D341Med (cell line): ENCODE data around the gene CSNK1G2.

Source experiments
- DNase-seq: peaks from one replicate; pipeline ENCODE4 v3.0.0; 2012; ENCODE audit warnings: low spot score

Gene CSNK1G2

GRCh38 chr19:1918975-1919374, 22.0 kb upstream of the CSNK1G2 start:
- no peak for DNase-seq

GRCh38 chr19:1920644-1921043, 20.3 kb upstream of the CSNK1G2 start:
- DNase-seq, result no peak

DNA sequence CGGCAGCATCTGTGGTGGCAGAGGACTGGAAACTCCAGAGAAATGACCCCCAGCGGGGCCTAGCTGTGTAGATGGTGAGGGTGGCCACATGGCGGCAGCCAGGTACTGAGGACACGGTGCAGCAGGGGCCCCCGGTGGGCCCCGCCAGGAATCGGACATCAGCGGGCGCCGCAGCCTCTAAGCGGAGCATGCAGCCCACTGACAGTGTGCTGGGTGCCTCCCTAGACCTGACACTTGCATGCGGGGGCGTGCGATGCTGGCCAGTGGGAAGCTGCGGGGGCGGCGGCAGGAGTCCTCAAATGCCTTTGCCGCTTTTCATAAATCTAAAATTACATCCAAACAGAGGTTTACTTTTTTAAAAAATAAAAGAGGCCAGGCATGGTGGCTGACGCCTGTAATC, 19.6 kb upstream of the CSNK1G2 start:
- DNase-seq, result no peak

GRCh38 chr19:1921825-1922224, 19.1 kb upstream of the CSNK1G2 start:
- DNase-seq, result no peak

DNA sequence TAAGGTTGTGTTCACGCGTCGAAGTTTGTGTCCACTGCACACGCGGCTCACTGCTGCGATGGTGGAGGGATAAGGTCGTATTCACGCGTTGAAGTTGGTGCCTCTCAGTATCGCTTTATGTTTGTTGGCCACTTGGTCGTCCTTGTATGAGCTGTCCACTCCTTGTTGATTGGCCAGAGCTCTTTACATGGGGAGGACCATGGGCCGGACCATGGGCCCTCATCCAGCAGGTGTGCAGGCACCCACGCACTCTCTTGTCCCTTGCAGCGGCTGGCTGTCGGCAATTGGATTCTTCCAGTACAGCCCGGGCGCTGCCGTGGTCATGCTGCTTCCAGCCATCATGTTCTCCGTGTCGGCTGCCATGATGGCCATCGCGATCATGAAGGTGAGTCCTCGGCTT, 18.2 kb upstream of the CSNK1G2 start:
- DNase-seq, result no peak

DNA sequence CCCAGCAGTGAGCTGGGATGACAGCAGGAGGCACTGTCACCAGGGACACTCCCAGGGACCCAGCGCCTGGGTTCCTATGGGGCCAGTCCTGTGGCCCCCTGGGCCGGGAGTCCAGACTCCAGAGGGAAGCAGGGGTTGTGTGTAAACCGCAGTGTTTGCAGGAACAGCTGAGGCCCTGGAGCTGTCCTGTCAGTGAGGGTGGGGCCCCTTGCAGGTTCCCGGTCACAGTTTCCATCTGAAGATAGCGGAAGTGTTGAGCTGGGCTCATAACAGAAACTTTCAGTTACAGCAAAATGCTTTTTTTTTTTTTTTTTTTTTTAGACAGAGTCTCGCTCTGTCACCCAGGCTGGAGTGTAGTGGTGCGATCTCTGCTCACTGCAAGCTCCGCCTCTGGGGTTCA, 17.7 kb upstream of the CSNK1G2 start:
- no peak for DNase-seq

- no peak for DNase-seq
Observed at GRCh38 chr19:1924320-1924961, 16.5 kb upstream of the CSNK1G2 start.

DNA sequence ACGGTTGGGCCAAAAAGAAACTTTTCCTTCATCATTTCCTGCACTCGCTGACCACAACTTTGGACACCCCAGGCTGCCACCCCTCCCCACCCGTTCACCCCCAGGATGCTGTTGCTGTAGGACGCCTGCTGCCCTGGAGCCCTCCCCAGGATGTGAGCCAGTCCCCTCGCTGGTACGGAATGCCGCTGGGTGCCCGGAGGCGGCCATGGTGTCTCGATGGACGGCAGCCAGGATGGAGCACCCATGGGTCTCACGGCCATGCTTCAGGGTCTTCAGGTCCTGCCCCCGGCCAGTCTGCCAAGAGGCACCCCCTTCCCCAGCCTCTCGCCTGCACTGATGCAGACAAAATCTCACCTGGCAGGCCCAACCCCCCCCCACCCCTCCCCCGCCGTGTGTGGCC, 15.4 kb upstream of the CSNK1G2 start:
- DNase-seq, result no peak

DNA sequence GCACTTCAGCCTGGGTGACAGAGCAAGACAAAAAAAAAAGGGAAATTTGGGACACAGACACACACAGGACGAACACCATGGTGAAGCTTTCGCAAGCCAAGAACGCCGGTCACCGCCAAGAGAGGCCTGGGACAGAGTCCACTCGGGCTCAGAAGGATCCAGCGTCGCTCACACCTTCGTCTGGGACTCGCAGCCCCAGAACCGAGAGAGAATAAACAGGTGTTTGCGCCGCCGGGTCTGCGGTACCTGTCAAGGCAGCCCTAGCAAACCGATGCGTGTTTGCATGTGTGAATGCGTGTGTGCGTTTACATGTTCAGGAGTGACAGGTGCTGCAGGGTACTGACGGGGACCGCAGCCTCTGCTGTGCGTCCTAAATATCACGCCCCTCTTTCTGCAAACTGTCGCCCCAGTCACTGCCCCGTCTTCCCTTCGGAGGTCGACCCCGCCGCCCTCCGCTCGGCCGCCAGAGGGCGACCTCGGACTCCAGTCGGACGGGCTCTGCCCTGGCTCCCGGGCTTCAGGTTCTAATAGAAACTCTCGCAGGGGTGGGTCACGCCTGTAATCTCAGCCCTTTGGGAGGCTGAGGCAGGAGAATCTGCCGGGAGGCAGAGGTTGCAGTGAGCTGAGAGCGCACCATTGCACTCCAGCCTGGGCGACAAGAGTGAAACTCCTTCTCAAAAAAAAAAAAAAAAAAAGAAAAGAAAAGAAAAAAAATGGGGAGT, 11.8 kb upstream of the CSNK1G2 start:
- peak; percentile 92 for DNase-seq

GRCh38 chr19:1931445-1931844, 9.5 kb upstream of the CSNK1G2 start:
- no peak for DNase-seq

- DNase-seq, result no peak
Observed at GRCh38 chr19:1932395-1932794, 8.6 kb upstream of the CSNK1G2 start.

DNA sequence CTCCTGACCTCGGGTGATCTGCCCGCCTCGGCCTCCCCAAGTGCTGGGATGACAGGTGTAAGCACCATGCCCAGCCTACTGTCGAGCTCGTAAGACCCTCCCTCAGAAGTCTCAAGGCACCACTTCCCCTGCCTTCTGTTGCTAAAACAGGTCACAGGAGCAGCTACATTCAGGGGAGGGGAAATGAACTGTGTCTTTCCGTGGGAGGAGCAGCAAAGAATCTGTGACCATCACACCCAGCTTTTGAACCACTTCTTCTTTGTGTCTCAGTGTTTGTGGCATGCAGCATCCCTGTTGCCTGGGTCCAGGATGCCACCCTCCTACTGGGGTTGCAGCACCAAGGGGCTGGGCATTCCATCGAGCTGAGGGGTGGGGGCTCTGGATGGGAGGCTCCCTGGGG, 7.7 kb upstream of the CSNK1G2 start:
- DNase-seq, result no peak

GRCh38 chr19:1933942-1934341, 7.0 kb upstream of the CSNK1G2 start:
- no peak for DNase-seq

GRCh38 chr19:1935484-1936208, 5.3 kb upstream of the CSNK1G2 start:
- DNase-seq, result no peak

GRCh38 chr19:1936430-1936829, 4.5 kb upstream of the CSNK1G2 start:
- DNase-seq, result no peak

DNA sequence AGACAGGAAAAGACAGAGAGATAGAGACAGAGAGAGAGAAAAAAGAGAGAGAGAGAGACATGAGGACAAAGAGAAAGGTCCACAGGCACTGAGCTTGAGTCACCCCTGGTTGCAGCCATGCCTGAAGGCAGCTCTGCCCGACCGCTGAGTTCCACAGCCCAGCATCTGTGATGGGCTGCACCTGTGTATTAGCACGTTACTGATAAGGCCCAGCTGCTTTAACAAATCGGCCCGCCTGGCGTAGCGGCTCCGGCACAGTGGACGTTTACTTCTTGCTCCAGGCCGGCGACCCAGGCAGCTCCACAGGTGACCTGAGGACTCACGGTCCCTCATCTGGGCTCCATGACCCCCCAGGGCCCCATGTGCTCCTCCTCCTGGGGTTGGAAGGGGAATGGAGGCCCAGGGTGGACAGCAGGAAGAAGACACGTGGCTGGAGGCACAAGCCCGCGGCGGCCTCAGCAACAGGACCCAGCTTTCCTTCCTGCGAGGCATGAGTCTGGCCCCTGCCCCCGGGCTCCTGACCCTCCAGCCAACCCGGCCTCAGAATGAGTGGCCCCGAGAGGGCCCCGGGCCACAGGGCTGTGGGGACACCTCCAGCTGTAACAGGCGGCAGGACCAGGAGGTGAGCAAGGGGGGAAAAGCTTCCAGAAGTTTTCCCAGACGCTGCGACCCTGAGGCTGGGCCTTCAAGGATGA, 3.9 kb upstream of the CSNK1G2 start:
- no peak for DNase-seq

DNA sequence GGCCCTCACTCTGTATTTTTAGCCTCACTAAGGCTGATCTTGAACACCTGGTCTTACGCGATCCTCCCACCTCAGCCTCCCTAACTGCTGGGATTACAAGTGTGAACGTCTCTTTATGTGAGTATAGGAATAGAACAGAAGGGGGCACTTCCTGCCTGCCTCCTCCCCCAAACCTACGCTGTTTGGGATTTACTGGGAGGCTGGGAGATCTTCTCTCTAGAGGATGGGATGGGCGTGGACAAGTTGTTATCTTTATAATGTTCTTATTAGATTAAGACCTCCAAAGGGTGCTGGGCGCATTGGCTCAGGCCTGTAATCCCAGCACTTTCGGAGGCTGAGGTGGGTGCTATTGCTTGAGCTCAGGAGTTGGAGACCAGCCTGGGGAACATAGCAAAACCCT, 2.9 kb upstream of the CSNK1G2 start:
- DNase-seq, result peak; percentile 82

- peak; percentile 76 for DNase-seq
Observed at GRCh38 chr19:1942078-1942933, 1.3 kb downstream of the CSNK1G2 start.

- DNase-seq, result no peak
Observed at GRCh38 chr19:1942934-1943555, 2.1 kb downstream of the CSNK1G2 start.

- no peak for DNase-seq
Observed at GRCh38 chr19:1943661-1944087, 2.7 kb downstream of the CSNK1G2 start.
